SJSA1 (cell line): ENCODE measurements around the gene PATL1. TPM values are rescaled to one million over a fixed set of nuclear protein-coding genes. Genes with fewer than 3 reads are reported as not detected.

Experiments
- DNase-seq, 2 experiments: peaks; one replicate each; pipeline ENCODE4 v3.0.0-alpha.2; 2015 to 2020; ENCODE audit warnings: low spot score in 2 of 2, low read depth in 1 of 2
- H3K27ac ChIP-seq: fragments of 250-450 bp; sonication (Bioruptor Pico); 2 replicates; pipeline ENCODE4 v1.5.1; 2020; ENCODE audit warnings: mild to moderate bottlenecking, moderate library complexity
- H3K27me3 ChIP-seq: fragments of 250-450 bp; sonication (Bioruptor Pico); replicated peaks from 2 replicates; pipeline ENCODE4 v1.5.1; 2020; ENCODE audit warnings: mild to moderate bottlenecking, moderate library complexity
- H3K36me3 ChIP-seq: fragments of 250-450 bp; sonication (Bioruptor Pico); 2 replicates; pipeline ENCODE4 v1.5.1; 2020; ENCODE audit warnings: mild to moderate bottlenecking
- H3K4me1 ChIP-seq: fragments of 250-450 bp; sonication (Bioruptor Pico); replicated peaks from 2 replicates; pipeline ENCODE4 v1.6.1; 2021; ENCODE audit warnings: mild to moderate bottlenecking
- H3K4me3 ChIP-seq: fragments of 250-450 bp; sonication (Bioruptor Pico); 2 replicates; pipeline ENCODE4 v1.5.1; 2020; ENCODE audit warnings: mild to moderate bottlenecking
- H3K9me3 ChIP-seq: fragments of 250-450 bp; sonication (Bioruptor Pico); replicated peaks from 2 replicates; pipeline ENCODE4 v1.5.1; 2020; ENCODE audit warnings: mild to moderate bottlenecking
- total RNA-seq: library from RNA; depleted of rRNA; stranded (reverse); fragments of >200 nt; shearing (Covaris generic); gene quantifications from 2 replicates; pipeline ENCODE4 v1.2.3, GENCODE V29; 2014

The PATL1 gene
- total RNA-seq, 1 experiment from 2014 or later, result 24.9 TPM

DNA sequence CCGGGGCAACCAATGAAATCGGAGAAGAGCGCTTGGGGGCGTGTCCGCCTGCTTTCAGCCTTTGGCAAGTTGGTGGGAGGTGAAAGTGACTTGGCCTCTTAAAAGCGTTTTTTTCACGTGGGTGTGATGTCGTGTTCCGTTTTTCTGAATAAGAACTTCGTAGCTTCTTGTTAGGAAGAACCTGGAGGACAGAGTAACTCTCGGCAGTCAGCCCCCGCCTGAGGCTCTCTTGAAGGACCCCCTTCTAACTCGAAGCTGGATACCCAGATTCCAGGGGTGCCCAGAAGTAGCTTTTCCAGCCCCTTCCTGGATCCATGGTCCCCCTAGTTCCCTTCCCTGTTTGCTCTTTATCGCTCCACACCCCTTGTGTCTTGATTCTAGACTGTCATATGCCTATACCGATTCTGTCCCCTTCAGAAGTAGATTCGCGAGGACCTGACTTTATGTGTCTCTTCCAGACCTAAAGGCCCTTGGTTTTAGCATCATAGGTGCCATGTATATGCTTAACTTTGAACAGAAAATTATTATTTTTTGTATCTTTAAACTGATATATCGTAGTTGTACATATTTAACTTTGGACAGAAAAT is 52.3 kb downstream of the PATL1 start:
- Histone ChIP-seq H3K36me3 (peaks cover 33% of the 10 kb centered on the region), H3K27me3 (no peaks in the 10 kb centered on the region), H3K4me3 (peak overlapping the region; percentile 84), H3K4me1 (peaks cover 17% of the 10 kb centered on the region), H3K27ac (peak overlapping the region; percentile 27), H3K9me3 (no peaks in the 10 kb centered on the region)
- no peak for DNase-seq

DNA sequence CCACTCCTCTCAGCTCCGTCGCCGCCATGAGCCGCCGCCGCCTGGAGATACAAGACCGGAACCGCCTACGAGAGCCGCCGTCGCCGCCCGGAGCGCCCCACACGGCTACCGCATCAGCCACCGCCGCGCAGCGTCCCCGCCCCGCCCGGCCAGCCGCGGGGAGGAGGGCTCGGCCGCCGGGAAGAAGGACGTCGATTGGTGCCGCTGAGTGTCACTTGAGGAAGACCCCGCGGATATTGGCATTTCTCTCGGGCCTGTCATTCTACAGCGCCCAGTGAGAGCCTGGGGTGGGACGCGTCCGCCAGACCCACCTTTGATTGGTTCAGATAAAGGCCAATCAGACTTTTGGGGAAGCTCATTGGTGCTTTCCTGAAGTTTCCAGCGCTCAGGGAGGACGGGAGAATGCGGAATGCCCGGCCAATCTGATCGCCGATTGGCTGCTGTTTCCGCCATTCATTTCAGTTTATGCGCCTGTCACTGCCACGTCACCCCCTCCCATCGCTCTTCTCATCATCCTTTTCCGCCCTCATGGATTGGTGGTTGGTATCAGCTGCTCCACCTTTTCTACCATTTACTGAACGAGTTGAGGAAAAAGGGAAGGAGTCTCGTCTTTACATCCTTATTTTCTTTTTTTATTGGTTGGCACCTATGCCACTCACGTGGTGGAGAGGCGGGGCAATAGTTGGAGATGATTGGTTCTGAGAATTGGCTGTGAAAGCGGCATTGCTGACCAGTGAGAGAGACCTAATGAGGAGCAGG is 53.0 kb downstream of the PATL1 start, which contains the start of gene OSBP:
Gene OSBP, minus strand, starts transcription at position 138 of the 759 bp plus-strand sequence. Its CDS starts 110 bp downstream, at position 28.
- H3K27me3 ChIP-seq, result no peaks in the 10 kb centered on the region
- H3K4me1 ChIP-seq, result peaks cover 17% of the 10 kb centered on the region
- peaks cover 37% of the 10 kb centered on the region for H3K36me3 ChIP-seq
- peak within 1 kb of the TSS; percentile 84 for H3K4me3 ChIP-seq
- peak within 1 kb of the TSS; percentile 70 for H3K27ac ChIP-seq
- DNase-seq, result peak; percentile 100
- no peaks in the 10 kb centered on the region for H3K9me3 ChIP-seq

- peak overlapping the region; percentile 84 for H3K4me3 ChIP-seq
- peak in 1 of 2 experiments; percentile 51 for DNase-seq
- peak overlapping the region; percentile 70 for H3K27ac ChIP-seq
- no peaks in the 10 kb centered on the region for H3K27me3 ChIP-seq
- H3K4me1 ChIP-seq, result peaks cover 17% of the 10 kb centered on the region
- no peaks in the 10 kb centered on the region for H3K9me3 ChIP-seq
- peaks cover 40% of the 10 kb centered on the region for H3K36me3 ChIP-seq
Observed at GRCh38 chr11:59615120-59615636, 53.7 kb downstream of the PATL1 start.

DNA sequence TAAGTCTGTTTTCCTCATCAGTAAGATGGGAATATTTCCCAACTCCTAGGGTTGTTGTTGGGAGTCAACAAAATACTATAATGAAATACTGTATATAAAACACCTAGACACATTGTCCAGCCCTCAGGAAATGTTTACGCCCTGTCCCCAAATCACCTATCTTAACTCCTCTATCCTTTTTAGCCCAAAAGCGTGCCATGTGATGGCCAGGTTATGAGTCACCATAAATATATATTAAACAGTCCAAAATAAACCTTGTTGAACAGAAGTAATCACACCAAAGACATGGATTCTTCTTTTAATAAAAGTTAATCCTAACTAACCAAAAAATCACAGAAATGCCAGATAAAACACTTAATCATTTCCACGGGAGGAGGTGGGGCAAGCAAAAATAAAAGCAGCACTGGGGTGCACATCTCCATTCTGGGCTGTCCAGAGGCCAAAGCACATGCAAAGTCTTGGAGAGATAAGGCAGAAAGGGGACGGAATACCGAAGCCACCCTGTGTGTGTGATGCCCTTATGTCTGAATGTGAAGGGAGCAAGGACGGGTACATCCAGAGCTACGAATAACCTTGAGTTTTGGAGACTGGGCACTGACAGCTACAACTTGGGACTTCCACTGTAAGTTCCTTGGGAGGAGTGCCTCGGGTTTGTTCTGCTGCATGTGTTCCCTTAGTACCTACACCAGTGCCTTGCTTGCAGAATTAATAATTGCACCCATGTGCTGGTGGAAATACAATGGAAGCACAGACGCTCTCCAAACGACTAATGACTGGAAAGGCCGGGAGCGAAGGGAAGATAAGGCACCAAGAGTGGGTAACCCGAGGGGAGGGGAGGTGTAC is 54.3 kb downstream of the PATL1 start:
- Histone ChIP-seq H3K27me3 (no peaks in the 10 kb centered on the region), H3K27ac (peak overlapping the region; percentile 70), H3K4me3 (peak overlapping the region; percentile 84), H3K4me1 (peaks cover 17% of the 10 kb centered on the region), H3K36me3 (peaks cover 47% of the 10 kb centered on the region), H3K9me3 (no peaks in the 10 kb centered on the region)
- DNase-seq, result peak in 1 of 2 experiments; percentile 35

DNA sequence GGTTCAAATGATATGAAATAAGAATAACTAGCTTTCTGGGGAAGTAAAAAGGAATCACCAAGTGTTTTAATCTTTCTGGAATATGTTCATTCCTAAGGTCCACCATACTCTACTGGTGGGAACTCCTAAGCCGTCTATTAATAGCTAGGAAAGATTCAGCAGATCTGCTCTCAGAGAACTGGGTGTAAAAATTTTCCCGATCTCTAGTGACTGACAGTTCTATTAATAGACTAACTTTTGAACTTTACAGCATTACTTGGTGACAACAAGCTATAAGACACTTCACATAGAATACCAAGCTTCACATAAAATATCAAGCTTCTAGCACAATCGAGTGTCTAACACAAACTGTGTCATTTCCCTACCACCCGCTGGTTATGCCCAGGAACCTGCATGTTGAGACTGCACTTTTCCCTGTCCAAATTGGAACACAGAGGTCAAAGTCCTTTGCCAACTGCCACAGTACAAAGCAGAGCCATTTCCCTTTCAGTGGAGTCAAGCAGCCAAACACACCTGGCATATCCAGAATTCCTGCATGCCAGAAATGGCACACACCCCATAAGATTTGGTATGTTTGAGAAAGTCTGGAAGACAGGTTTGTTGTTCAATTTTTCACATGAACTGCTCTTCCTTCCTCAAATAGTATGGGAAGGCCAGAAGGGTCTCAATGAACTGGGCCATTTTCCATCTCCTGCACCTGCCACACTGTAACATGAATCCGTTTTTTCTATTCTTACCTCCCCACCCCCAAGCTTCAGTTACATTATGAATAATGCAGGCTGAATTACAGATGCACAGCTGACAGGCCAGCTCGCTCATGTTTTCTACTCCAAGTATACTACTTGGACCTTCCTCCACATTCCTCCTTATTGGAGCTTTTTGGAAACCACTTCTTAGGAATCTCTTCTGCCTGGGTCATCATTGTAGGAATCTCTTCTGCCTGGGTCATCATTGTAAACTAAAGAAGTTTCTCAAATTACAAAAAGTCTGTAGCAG is 57.0 kb downstream of the PATL1 start:
- Histone ChIP-seq H3K4me1 (peaks cover 17% of the 10 kb centered on the region), H3K9me3 (no peaks in the 10 kb centered on the region), H3K36me3 (peaks cover 73% of the 10 kb centered on the region), H3K27ac (no peak overlapping the region), H3K4me3 (no peak overlapping the region), H3K27me3 (no peaks in the 10 kb centered on the region)
- no peak for DNase-seq

GRCh38 chr11:59610289-59610688 is 58.5 kb downstream of the PATL1 start:
- Histone ChIP-seq H3K36me3 (peaks cover 86% of the 10 kb centered on the region), H3K27me3 (no peaks in the 10 kb centered on the region), H3K27ac (no peak overlapping the region), H3K4me1 (peaks cover 13% of the 10 kb centered on the region; the same call in 1 of the 2 replicates), H3K4me3 (no peak overlapping the region), H3K9me3 (no peaks in the 10 kb centered on the region)
- DNase-seq, result no peak

- Histone ChIP-seq H3K4me1 (no peaks in the 10 kb centered on the region), H3K36me3 (peaks cover 91% of the 10 kb centered on the region), H3K4me3 (no peak overlapping the region), H3K27me3 (no peaks in the 10 kb centered on the region), H3K9me3 (no peaks in the 10 kb centered on the region), H3K27ac (no peak overlapping the region)
- DNase-seq, result no peak
Observed at GRCh38 chr11:59607703-59608454, 61.0 kb downstream of the PATL1 start.

GRCh38 chr11:59602432-59602831 is 66.4 kb downstream of the PATL1 start:
- Histone ChIP-seq H3K9me3 (no peaks in the 10 kb centered on the region), H3K27ac (no peak overlapping the region), H3K36me3 (peaks cover 99% of the 10 kb centered on the region), H3K4me1 (no peaks in the 10 kb centered on the region), H3K27me3 (no peaks in the 10 kb centered on the region), H3K4me3 (no peak overlapping the region)
- DNase-seq, result no peak

- no peaks in the 10 kb centered on the region for H3K27me3 ChIP-seq
- H3K9me3 ChIP-seq, result no peaks in the 10 kb centered on the region
- no peak overlapping the region for H3K27ac ChIP-seq
- DNase-seq, result no peak
- H3K4me3 ChIP-seq, result no peak overlapping the region
- no peaks in the 10 kb centered on the region for H3K4me1 ChIP-seq
- peaks cover 99% of the 10 kb centered on the region for H3K36me3 ChIP-seq
Observed at GRCh38 chr11:59601788-59602187, 67.0 kb downstream of the PATL1 start.

GRCh38 chr11:59600636-59601035 is 68.2 kb downstream of the PATL1 start:
- H3K4me1 ChIP-seq, result no peaks in the 10 kb centered on the region
- peaks cover 95% of the 10 kb centered on the region for H3K36me3 ChIP-seq
- H3K27ac ChIP-seq, result no peak overlapping the region
- no peak overlapping the region for H3K4me3 ChIP-seq
- H3K9me3 ChIP-seq, result no peaks in the 10 kb centered on the region
- no peak for DNase-seq
- H3K27me3 ChIP-seq, result no peaks in the 10 kb centered on the region

DNA sequence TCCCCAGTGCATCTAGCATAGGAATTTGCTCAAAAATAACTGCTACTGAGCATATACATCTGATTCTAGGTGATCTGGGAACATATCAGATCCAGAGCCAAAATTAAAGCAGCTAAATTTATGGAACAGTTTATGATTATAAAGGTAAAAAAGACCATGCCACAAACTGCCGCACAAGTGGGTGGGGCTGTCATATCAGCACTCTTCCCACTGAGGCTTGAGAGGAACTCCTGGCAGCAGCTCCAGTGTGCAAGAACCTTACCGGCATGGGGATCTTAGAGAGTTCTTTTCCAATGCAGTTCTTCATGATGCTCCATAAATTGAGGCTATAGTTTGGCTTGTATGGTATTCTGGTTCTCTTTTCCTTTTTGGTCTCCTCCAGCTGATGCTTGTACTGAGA is 68.6 kb downstream of the PATL1 start:
- H3K36me3 ChIP-seq, result peaks cover 94% of the 10 kb centered on the region

DNA sequence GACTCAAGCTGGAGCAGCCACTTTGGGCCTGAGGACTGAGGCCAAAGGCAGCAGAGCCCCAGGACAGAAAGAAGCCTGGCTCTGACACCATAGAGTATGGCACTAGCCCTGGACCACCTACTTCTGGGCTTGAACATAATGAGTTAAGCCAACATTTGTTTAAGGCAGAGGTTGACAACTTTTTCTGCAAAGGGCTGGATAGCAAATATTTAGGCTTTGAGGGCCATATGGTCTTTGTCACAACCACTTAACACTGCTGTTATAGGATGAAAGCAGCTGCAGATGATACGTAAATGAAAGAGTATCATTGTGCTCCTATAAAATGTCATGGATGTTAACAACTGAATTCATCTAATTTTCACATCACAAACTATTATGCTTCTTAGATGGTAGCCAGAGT is 69.9 kb downstream of the PATL1 start:
- Histone ChIP-seq H3K4me3 (no peak overlapping the region), H3K4me1 (no peaks in the 10 kb centered on the region), H3K36me3 (peaks cover 95% of the 10 kb centered on the region), H3K27me3 (no peaks in the 10 kb centered on the region), H3K27ac (no peak overlapping the region), H3K9me3 (no peaks in the 10 kb centered on the region)
- DNase-seq, result no peak

More for the DNA sequence above, 68.6 kb downstream of the PATL1 start:
- DNase-seq, result no peak
- no peaks in the 10 kb centered on the region for H3K4me1 ChIP-seq
- H3K9me3 ChIP-seq, result no peaks in the 10 kb centered on the region
- no peak overlapping the region for H3K27ac ChIP-seq
- H3K4me3 ChIP-seq, result no peak overlapping the region
- no peaks in the 10 kb centered on the region for H3K27me3 ChIP-seq
